ENCODE data around the gene DMAC2L.
"Not testable (repeated sequence)": the region's sequence is repeated elsewhere in the genome, so short reads cannot be mapped to it uniquely, and the experiment has no call there.

DMAC2L gene

GRCh38 chr14:50311972-50312733, at the start of gene DMAC2L, which contains the start of gene L2HGDH:
TSS of gene DMAC2L (plus strand) at chr14:50312324. CDS start at chr14:50321488, 9,164 bp downstream.
TSS of gene L2HGDH (minus strand) at chr14:50312229. CDS start at chr14:50312150, 79 bp downstream.
- DNase-seq (ENCODE audit: low spot score): peak; percentile 98

- DNase-seq (ENCODE audit: low spot score): no peak
Observed at GRCh38 chr14:50262865-50263264, 49.3 kb upstream of the DMAC2L start.

GRCh38 chr14:50263321-50263720, 48.8 kb upstream of the DMAC2L start:
- DNase-seq (ENCODE audit: low spot score): no peak

DNA sequence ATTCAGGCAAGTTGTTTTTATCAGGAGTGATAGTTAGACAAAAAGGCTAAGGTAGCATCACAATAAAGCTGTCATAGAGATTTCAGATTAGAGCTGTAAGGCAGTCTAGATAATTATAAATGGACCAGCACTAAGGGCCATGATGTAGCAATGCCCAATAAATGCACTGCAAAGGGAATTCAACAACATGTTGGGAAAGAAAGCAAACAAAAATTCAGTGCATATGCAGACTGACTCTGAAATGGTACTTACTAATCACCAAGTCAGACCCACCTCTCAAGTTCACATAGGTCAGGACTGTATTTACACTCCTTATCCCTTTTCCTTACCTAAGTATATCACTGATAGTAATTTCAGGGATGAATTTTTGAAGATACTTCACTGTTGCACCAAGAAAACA, 47.1 kb upstream of the DMAC2L start:
- no peak for DNase-seq (ENCODE audit: low spot score)

- DNase-seq (ENCODE audit: low spot score): no peak
Observed at GRCh38 chr14:50270932-50271331, 41.2 kb upstream of the DMAC2L start.

DNA sequence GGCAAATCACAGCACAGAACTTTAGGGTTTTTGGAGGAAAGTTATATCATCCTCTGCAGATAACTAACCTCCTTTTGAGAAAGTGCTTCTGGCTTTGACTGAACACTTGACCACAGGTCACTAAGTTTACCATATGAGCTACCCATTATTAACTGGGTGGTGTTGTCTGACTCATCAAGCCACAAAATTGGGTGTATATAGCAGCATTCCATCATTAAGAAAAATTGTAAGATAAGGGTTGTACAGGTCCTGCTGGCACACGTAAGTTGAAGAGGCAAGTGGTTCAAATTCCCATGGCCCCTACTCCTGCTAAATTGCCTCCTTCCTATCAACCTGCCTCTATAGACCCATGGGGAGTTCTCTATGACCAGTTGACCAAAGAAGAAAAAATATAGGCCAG, 39.6 kb upstream of the DMAC2L start:
- no peak for DNase-seq (ENCODE audit: low spot score)

GRCh38 chr14:50285861-50286260, 26.3 kb upstream of the DMAC2L start:
- DNase-seq (ENCODE audit: low spot score): no peak

- DNase-seq (ENCODE audit: low spot score): no peak
Observed at GRCh38 chr14:50288146-50288545, 24.0 kb upstream of the DMAC2L start.

DNA sequence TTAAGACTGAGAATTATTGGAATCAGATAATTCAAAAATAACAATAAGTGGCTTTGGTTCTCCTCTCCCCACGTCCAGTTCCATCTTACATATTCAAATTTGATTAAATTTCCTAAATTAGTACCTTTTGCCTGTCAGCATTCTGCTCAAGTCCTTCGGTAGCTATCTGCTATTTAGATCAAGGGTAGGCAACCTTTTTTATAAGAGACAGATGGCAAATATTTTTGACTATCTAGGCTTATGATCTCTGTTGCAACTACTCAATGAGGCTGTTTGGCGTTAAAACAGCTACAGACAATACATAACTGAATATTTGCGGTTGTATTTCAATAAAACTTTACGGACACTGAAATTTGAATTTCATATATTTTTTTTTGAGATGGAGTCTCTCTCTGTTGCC, 21.8 kb upstream of the DMAC2L start:
- no peak for DNase-seq (ENCODE audit: low spot score)

DNA sequence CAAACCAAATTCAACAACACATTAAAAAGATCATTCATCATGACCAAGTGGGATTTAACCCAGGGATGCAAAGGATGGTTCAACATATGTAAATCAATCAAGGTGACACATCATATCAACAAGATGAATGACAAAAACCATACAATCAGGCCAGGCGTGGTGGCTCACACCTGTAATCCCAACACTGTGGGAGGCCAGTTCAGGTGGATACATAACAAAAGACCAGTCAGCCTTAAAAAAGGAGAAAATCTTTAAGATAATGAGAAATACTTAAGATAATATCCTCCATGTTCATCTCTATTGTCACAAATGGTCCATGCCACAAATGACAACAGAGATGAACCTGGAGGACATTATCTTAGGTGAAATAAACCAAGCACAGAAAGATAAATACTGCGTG, 12.5 kb upstream of the DMAC2L start:
- DNase-seq (ENCODE audit: low spot score): no peak

DNA sequence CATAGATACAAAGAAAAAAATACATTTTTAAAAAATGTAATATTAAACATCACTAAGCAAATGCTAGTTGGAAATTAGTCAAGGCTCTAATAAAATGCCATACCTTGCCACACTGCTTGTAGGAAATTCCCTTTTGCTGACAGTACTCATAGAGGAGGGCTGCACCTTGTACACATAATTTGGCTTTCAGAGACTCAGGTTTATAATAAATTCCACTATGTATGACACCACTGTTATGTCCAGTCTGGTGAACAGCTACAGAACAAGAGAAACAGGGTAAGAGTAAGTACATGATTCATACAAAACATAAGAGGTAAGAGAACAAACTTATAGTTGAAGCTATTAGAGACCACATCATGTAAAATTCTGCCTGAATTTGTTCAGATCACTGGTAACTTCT, 10.2 kb upstream of the DMAC2L start:
- DNase-seq (ENCODE audit: low spot score): no peak

GRCh38 chr14:50303744-50304471, 8.2 kb upstream of the DMAC2L start:
- no peak for DNase-seq (ENCODE audit: low spot score)

DNA sequence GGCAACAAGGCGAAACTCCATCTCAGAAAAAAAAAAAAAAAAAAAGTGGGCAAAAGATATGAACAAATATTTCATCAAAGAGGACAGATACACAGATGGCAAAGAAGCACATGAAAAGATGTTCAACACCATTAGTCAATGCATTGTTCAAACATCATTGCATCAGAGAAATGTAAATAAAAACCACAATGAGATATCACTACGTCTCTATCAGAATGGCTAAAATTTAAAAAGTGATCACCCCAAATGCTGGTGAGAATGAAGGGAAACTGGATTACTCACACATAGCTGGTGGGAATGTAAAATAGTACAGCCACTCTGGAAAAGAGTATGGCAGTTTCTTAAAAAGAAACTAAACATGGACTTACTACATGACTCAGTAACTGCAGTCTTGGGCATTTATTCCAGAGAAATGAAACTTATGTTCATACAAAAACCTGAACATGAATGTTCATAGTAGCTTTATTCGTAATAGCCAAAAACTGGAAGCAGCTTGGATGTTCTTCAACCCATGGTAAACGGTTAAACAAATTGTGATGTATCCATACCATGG, 3.7 kb upstream of the DMAC2L start:
- DNase-seq (ENCODE audit: low spot score): no peak

- no peak for DNase-seq (ENCODE audit: low spot score)
Observed at GRCh38 chr14:50310445-50310844, 1.7 kb upstream of the DMAC2L start.

DNA sequence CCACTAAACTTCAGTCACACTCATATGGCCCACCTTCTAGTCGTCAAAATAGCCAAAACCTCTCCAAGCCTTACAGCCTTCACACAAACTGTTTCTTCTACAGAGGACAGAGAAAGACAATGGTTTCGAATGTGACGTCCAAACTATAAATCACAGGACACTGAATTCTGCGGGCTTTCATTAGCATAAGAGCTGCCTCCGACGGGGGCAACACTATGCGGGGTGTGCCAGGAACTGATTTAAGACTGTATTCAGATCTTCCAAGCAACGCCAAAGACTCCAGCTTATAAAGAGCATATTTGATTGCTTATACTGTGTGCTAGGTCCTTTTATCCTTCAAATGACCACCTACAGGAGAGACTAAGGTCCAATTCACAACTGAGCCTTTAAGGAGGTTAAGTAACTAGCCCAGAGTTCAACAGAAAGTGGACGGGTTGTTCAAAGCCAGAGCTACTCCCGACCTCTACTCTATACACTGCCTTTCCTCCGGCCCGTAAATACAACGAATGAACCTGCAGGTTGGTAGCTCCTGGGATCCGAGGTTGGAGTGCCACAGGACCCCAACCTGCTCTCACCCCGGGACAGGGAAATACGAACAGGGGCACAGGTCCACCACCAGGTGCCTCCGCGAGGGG, 670 bp upstream of the DMAC2L start:
- DNase-seq (ENCODE audit: low spot score): no peak

DNA sequence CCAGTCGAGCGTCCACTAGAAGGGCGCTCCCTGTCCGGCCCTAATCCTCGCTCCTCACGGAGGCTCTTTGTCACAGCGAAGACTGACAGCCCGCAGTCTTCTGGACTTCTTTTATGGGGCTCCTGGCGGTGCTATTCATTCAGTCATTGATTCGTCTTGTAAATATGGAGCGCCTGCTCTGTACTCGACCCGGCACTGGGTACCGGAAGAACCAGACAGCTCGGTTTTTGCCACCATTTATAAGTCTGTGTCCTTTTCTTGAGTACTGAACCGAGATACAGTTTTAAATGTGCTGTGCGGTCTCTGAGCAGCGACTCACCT, 570 bp downstream of the DMAC2L start:
- DNase-seq (ENCODE audit: low spot score): no peak

GRCh38 chr14:50314098-50314497, 2.0 kb downstream of the DMAC2L start:
- DNase-seq (ENCODE audit: low spot score): not testable (repeated sequence)

GRCh38 chr14:50318031-50318626, 6.0 kb downstream of the DMAC2L start:
- no peak for DNase-seq (ENCODE audit: low spot score)

DNA sequence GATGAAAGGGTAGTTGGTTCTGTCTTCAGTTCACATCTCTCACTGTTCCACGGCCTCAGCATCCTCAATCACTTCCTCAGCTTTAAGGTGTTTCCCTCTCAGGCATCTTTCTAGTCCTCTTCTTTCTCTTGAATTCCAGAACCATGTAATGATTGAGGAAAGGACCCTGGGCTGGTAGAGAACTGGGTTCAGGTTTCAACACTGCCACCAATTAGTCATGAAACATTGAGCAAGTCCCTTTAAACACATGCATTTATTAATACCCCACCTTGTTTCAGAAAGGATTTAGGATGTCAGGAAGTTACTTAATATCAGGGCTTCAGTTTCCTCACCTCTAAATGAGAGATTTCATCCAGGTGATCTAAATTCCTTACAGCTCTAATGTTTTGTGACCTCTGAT, 7.2 kb downstream of the DMAC2L start:
- DNase-seq (ENCODE audit: low spot score): no peak

GRCh38 chr14:50319721-50320120, 7.6 kb downstream of the DMAC2L start:
- DNase-seq (ENCODE audit: low spot score): no peak

- no peak for DNase-seq (ENCODE audit: low spot score)
Observed at GRCh38 chr14:50320283-50320682, 8.2 kb downstream of the DMAC2L start.

GRCh38 chr14:50321009-50321660, 9.0 kb downstream of the DMAC2L start:
- DNase-seq (ENCODE audit: low spot score): peak; percentile 73

All from D341Med (cell line).